A673 (cell line): ENCODE measurements around the gene CBY2. TPM values are rescaled to one million over a fixed set of nuclear protein-coding genes. Genes with fewer than 3 reads are reported as not detected.

ENCODE experiments used
- BruUV-seq: library from RNA; stranded (reverse); fragments of 400-500 nt; replicated peaks from 2 replicates; lab custom pipeline; 2021; lab: Mats Ljungman, UMichigan
- CTCF ChIA-PET: fragments of 300-600 bp; sonication (Branson Sonifier 250); formaldehyde crosslinking; loops from one replicate; lab custom pipeline; 2022; ENCODE audit warnings: antibody characterized with exemption; lab: Charles Lee
- POLR2A ChIA-PET: fragments of 300-600 bp; sonication (Branson Sonifier 250); formaldehyde crosslinking; loops from one replicate; lab custom pipeline; 2022; ENCODE audit warnings: antibody characterized with exemption; ENCODE audit not compliant: low non-redundant PET; lab: Charles Lee
- DNase-seq: peaks from one replicate; pipeline ENCODE4 v3.0.0-alpha.2; 2015; ENCODE audit warnings: low spot score
- H3K27ac ChIP-seq: fragments of 200-600 bp; sonication (generic); 2 replicates; pipeline ENCODE4 v1.5.1; 2016; ENCODE audit warnings: mixed run types, low read depth, mild to moderate bottlenecking, mixed read lengths, antibody characterized with exemption, low read length; ENCODE audit not compliant: poor library complexity, severe bottlenecking
- H3K27me3 ChIP-seq: fragments of 200-600 bp; sonication (generic); replicated peaks from 2 replicates; pipeline ENCODE4 v1.6.1; 2017; ENCODE audit warnings: mixed run types, low read depth, mild to moderate bottlenecking, mixed read lengths, antibody characterized with exemption, low read length; ENCODE audit not compliant: insufficient read depth, poor library complexity
- H3K36me3 ChIP-seq: fragments of 200-600 bp; sonication (generic); 2 replicates; pipeline ENCODE4 v1.6.1; 2016; ENCODE audit warnings: mixed run types, mild to moderate bottlenecking, mixed read lengths, antibody characterized with exemption, low read length; ENCODE audit not compliant: insufficient read depth, poor library complexity, severe bottlenecking
- H3K4me1 ChIP-seq: fragments of 200-600 bp; sonication (generic); 2 replicates; pipeline ENCODE4 v1.6.1; 2017; ENCODE audit warnings: mixed run types, mild to moderate bottlenecking, mixed read lengths, antibody characterized with exemption, low read length; ENCODE audit not compliant: insufficient read depth, poor library complexity, severe bottlenecking
- H3K4me3 ChIP-seq: fragments of 200-600 bp; sonication (generic); 2 replicates; pipeline ENCODE4 v1.5.1; 2016; ENCODE audit warnings: low read depth, mixed run types, mild to moderate bottlenecking, mixed read lengths, low read length; ENCODE audit not compliant: poor library complexity, severe bottlenecking
- H3K9me3 ChIP-seq: fragments of 200-600 bp; sonication (generic); 2 replicates; pipeline ENCODE4 v1.6.1; 2016; ENCODE audit warnings: mixed run types, low read depth, mild to moderate bottlenecking, mixed read lengths, antibody characterized with exemption, low read length; ENCODE audit not compliant: poor library complexity, severe bottlenecking
- EZH2 ChIP-seq: fragments of 200-600 bp; sonication (generic); IDR thresholded peaks from 2 replicates; pipeline ENCODE4 v1.6.1; 2017; ENCODE audit warnings: borderline replicate concordance, low read depth, mild to moderate bottlenecking, mixed read lengths, antibody characterized with exemption, low read length; ENCODE audit not compliant: poor library complexity, severe bottlenecking
- intact Hi-C: fragments of 100-400 bp; cut with micrococcal nuclease; formaldehyde crosslinking; loops from one replicate; pipeline ENCODE4 v1.10.0; 2022; ENCODE audit not compliant: unreplicated experiment
- total RNA-seq: library from RNA; stranded (reverse); gene quantifications from 2 replicates; pipeline ENCODE4 v1.2.3, GENCODE V29; 2021
- TF ChIP-seq, protein P1 (sequence below): fragments of 300-800, 200-600 bp; sonication (generic); conservative IDR thresholded peaks from 2 replicates; pipeline ENCODE4 v1.5.1; 2017; ENCODE audit warnings: low read depth, mild to moderate bottlenecking, antibody characterized with exemption, low read length, moderate library complexity, mixed read lengths

The CBY2 gene
- total RNA-seq, 1 experiment from 2014 or later: not detected

DNA sequence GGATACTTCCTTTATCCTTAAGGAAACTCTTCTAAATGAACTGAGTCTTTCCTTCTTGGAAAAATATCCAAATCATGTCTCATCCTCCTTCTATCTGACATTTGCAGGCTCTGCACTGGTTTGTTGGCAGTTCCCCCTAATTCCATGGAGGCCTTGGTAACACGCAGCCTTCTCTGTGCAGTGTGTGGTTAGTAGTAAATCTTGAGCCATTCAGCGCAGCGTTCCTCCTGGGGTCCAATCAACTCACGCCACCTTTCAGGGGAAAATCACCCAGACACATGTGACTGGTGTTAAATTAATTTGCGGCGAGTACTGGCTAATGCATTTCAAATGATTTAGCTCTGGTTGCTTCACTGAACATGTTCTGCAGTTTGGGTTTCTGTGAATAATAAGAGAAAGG is 21.0 kb upstream of the CBY2 start:
- Histone ChIP-seq H3K4me3 (no peak overlapping the region), H3K9me3 (no peaks in the 10 kb centered on the region), H3K27me3 (no peaks in the 10 kb centered on the region), H3K27ac (no peak overlapping the region), H3K36me3 (no peaks in the 10 kb centered on the region), H3K4me1 (peaks cover 21% of the 10 kb centered on the region)
- ChIA-PET POLR2A (no interaction called here), CTCF (no interaction called here)
- no peak for DNase-seq
- intact Hi-C loops: no loop called here
- TF ChIP-seq EZH2: no peak
- TF ChIP-seq, protein P1, sequence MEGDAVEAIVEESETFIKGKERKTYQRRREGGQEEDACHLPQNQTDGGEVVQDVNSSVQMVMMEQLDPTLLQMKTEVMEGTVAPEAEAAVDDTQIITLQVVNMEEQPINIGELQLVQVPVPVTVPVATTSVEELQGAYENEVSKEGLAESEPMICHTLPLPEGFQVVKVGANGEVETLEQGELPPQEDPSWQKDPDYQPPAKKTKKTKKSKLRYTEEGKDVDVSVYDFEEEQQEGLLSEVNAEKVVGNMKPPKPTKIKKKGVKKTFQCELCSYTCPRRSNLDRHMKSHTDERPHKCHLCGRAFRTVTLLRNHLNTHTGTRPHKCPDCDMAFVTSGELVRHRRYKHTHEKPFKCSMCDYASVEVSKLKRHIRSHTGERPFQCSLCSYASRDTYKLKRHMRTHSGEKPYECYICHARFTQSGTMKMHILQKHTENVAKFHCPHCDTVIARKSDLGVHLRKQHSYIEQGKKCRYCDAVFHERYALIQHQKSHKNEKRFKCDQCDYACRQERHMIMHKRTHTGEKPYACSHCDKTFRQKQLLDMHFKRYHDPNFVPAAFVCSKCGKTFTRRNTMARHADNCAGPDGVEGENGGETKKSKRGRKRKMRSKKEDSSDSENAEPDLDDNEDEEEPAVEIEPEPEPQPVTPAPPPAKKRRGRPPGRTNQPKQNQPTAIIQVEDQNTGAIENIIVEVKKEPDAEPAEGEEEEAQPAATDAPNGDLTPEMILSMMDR: no peak
- no TSS peak for BruUV-seq

DNA sequence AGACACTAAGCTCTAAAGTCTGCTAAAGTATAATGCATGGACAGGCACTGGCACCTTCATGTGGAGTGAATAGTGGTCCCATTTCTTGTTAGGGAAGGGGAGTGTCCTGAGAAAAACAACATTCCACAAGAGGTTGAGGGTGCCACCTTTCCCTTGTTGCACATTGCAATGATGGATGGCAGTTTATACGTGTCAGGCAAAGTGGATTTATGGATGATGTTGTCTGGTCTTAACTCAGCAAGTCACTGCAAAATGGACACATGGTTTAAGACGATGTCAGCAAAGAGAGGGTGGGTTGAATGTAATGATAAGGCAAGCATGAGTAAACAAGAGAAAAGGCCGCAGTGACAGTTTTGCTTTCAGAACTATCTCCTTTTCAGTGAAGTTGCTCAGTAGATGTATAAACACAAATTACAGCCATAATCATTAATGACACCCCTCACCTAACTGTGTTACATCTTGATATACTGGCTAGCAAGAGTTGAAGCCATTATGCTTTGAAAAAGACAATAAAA is 19.6 kb upstream of the CBY2 start:
- CTCF ChIA-PET: interaction anchor here (1.0 kb wide), 1 partner anchor 57 kb away, joined by 3 read pairs; no protein-coding TSS in a partner anchor
- intact Hi-C loops: no loop called here
- H3K27ac ChIP-seq: no peak overlapping the region
- H3K4me1 ChIP-seq: peaks cover 16% of the 10 kb centered on the region
- no peak overlapping the region for H3K4me3 ChIP-seq
- no TSS peak for BruUV-seq
- H3K36me3 ChIP-seq: no peaks in the 10 kb centered on the region
- no peaks in the 10 kb centered on the region for H3K27me3 ChIP-seq
- POLR2A ChIA-PET: interaction anchor here (0.6 kb wide), 1 partner anchor 511 kb away, joined by 13 read pairs; no protein-coding TSS in a partner anchor
- no peaks in the 10 kb centered on the region for H3K9me3 ChIP-seq
- TF ChIP-seq EZH2: no peak
- TF ChIP-seq, protein P1: no peak
- DNase-seq: no peak

DNA sequence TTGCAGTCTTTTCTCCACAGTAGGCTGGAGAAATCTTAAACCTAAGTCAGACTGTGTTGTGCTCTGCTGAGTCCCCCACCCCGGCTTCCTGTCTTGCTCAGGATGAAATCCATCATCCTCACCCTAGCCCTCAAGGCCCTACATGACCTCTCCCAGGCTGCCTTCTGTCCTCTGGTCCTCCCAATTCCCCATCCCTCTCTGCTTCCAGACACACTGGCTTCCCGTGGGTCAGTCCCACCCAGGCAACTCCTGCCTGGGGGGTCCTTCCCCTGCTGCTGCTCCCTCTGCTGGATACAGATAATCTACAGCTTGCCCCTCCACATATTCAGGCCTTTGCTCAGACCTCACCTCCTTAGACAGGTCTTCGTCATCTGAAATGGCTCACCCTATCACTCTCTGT is 18.4 kb upstream of the CBY2 start:
- no peak overlapping the region for H3K27ac ChIP-seq
- POLR2A ChIA-PET: no interaction called here

More for the DNA sequence above, 18.4 kb upstream of the CBY2 start:
- H3K27me3 ChIP-seq: no peaks in the 10 kb centered on the region
- no TSS peak for BruUV-seq
- TF ChIP-seq, protein P1: peak; percentile 50
- TF ChIP-seq EZH2: no peak
- H3K4me1 ChIP-seq: peaks cover 6% of the 10 kb centered on the region
- intact Hi-C loops: no loop called here
- H3K4me3 ChIP-seq: no peak overlapping the region
- CTCF ChIA-PET: interaction anchor here (0.7 kb wide), 1 partner anchor 13 kb away, joined by 3 read pairs; no protein-coding TSS in a partner anchor
- H3K9me3 ChIP-seq: no peaks in the 10 kb centered on the region
- no peak for DNase-seq
- no peaks in the 10 kb centered on the region for H3K36me3 ChIP-seq
